ENCODE results near the gene DNM1L. TPM values are rescaled to one million over a fixed set of nuclear protein-coding genes. Genes with fewer than 3 reads are reported as not detected.

DNM1L gene
- total and polyA plus RNA-seq, 2 of the 4 experiments (the other 2 are of a cell fraction), result 44.8 to 70.1 TPM

DNA sequence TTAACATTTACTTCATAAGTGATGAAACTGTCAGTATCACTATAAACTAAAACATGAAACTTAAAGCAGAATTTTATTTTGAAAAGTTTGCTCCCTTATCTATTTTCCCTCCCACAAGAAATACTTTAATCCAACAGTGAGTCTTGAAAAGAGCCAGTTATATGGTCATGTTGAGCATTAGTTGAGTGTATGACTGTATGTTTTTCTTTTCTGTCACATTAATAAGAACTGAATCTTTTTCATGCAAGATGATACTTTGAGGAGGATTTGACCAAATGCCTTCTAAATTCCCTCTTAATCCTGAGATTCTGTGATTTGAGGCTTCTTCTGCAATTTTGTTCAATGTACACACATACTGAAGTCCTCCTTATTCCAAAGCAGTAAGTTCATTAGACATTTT lies 110.3 kb downstream of the DNM1L start:
- Histone ChIP-seq H3K4me3 (ENCODE audit: insufficient read depth, low read depth, low read length) (no peak overlapping the region), H3K4me2 (ENCODE audit: low read depth, low read length) (no peak overlapping the region), H3K4me1 (ENCODE audit: control insufficient read depth, insufficient read depth, low read length) (no peaks in the 10 kb centered on the region), H3K36me3 (ENCODE audit: control insufficient read depth, insufficient read depth, low read length) (no peaks in the 10 kb centered on the region), H2BK120ac (ENCODE audit: low read depth, low read length) (no peak overlapping the region), H3K14ac (replicated peaks; ENCODE audit: low read depth, low read length) (no peak overlapping the region), H3K79me1 (ENCODE audit: low read depth in 1 of 2, low read length in 2 of 2) (no peaks in the 10 kb centered on the region), H3K27ac (ENCODE audit: insufficient read depth, low read length) (no peak overlapping the region), H3K23ac (ENCODE audit: low read depth, low read length) (no peak overlapping the region), H3K56ac (ENCODE audit: extremely low read depth, insufficient read depth, low read length) (no peak overlapping the region), H4K91ac (ENCODE audit: insufficient read depth, low read depth, low read length) (no peak overlapping the region), H3K18ac (ENCODE audit: low read depth, low read length) (no peak overlapping the region), H2BK5ac (ENCODE audit: low read depth, low read length, poor library complexity, severe bottlenecking) (no peak overlapping the region), H4K20me1 (ENCODE audit: insufficient read depth, low read length) (no peaks in the 10 kb centered on the region), H4K5ac (ENCODE audit: low read depth, low read length) (no peak overlapping the region), H2BK15ac (ENCODE audit: low read depth, low read length) (no peak overlapping the region), H3K9me3 (ENCODE audit: control insufficient read depth, insufficient read depth, low read length) (no peaks in the 10 kb centered on the region), H3K9ac (ENCODE audit: low read depth, low read length) (no peak overlapping the region), H2AK9ac (replicated peaks; ENCODE audit: low read depth, low read length, poor library complexity) (no peak overlapping the region), H2AK5ac (ENCODE audit: low read depth, low read length) (no peak overlapping the region), H2BK20ac (ENCODE audit: low read depth, low read length) (no peak overlapping the region), H2AFZ (replicated peaks; ENCODE audit: low read length, poor library complexity) (no peak overlapping the region), H3K27me3 (ENCODE audit: control insufficient read depth, insufficient read depth, low read length) (no peaks in the 10 kb centered on the region), H3K9me1 (ENCODE audit: insufficient read depth, low read length) (no peaks in the 10 kb centered on the region), H4K8ac (ENCODE audit: low read depth in 2 of 2, low read length in 2 of 2) (no peak overlapping the region), H3K4ac (ENCODE audit: low read depth, low read length) (no peak overlapping the region)
- intact Hi-C loops (cut with micrococcal nuclease), result no loop called here
- in situ Hi-C loops (cut with MboI; ENCODE audit: low sequenced_read_pairs), result no loop called here
- dilution Hi-C loops (cut with HindIII; ENCODE audit: low sequenced_read_pairs, unreplicated experiment), result no loop called here
- BruUV-seq (replicated peaks), result no TSS peak
- CTCF ChIA-PET, result no interaction called here
- ATAC-seq (ENCODE audit: low read depth) (no peak), DNase-seq (no peak)
- POLR2A ChIA-PET (ENCODE audit: unreplicated experiment), result no interaction called here
- no peak for TF ChIP-seq RCOR1 (IDR thresholded peaks at IDR 0.05; ENCODE audit: insufficient replicate concordance, low read length)
- TF ChIP-seq RAD21 (IDR thresholded peaks at IDR 0.05; ENCODE audit: low read length), result no peak
- TF ChIP-seq CHD1 (IDR thresholded peaks at IDR 0.05; ENCODE audit: low read depth, low read length), result no peak
- TF ChIP-seq, protein P1, sequence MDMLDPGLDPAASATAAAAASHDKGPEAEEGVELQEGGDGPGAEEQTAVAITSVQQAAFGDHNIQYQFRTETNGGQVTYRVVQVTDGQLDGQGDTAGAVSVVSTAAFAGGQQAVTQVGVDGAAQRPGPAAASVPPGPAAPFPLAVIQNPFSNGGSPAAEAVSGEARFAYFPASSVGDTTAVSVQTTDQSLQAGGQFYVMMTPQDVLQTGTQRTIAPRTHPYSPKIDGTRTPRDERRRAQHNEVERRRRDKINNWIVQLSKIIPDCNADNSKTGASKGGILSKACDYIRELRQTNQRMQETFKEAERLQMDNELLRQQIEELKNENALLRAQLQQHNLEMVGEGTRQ (IDR thresholded peaks at IDR 0.05; ENCODE audit: low read depth, low read length), result no peak
- no peak for TF ChIP-seq POLR2A (IDR thresholded peaks at IDR 0.05; ENCODE audit: low read depth, low read length)
- TF ChIP-seq, protein P2, sequence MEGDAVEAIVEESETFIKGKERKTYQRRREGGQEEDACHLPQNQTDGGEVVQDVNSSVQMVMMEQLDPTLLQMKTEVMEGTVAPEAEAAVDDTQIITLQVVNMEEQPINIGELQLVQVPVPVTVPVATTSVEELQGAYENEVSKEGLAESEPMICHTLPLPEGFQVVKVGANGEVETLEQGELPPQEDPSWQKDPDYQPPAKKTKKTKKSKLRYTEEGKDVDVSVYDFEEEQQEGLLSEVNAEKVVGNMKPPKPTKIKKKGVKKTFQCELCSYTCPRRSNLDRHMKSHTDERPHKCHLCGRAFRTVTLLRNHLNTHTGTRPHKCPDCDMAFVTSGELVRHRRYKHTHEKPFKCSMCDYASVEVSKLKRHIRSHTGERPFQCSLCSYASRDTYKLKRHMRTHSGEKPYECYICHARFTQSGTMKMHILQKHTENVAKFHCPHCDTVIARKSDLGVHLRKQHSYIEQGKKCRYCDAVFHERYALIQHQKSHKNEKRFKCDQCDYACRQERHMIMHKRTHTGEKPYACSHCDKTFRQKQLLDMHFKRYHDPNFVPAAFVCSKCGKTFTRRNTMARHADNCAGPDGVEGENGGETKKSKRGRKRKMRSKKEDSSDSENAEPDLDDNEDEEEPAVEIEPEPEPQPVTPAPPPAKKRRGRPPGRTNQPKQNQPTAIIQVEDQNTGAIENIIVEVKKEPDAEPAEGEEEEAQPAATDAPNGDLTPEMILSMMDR (conservative IDR thresholded peaks at IDR 0.05; ENCODE audit: low read depth, low read length), result no peak
- no peak for TF ChIP-seq NFE2L2 (IDR thresholded peaks at IDR 0.05; ENCODE audit: low read depth, low read length)
- TF ChIP-seq RFX5 (IDR thresholded peaks at IDR 0.05; ENCODE audit: low read depth, low read length), result no peak
- TF ChIP-seq SMC3 (IDR thresholded peaks at IDR 0.05; ENCODE audit: low read depth, low read length), result no peak
- no peak for TF ChIP-seq MAFK (IDR thresholded peaks at IDR 0.05; ENCODE audit: low read depth, low read length)
- TF ChIP-seq BHLHE40 (IDR thresholded peaks at IDR 0.05; ENCODE audit: low read depth, low read length), result no peak
- TF ChIP-seq MXI1 (IDR thresholded peaks at IDR 0.05; ENCODE audit: borderline replicate concordance, low read depth, low read length), result no peak
- no peak for TF ChIP-seq FOS (IDR thresholded peaks at IDR 0.05; ENCODE audit: low read depth, low read length)
- TF ChIP-seq, protein P3, sequence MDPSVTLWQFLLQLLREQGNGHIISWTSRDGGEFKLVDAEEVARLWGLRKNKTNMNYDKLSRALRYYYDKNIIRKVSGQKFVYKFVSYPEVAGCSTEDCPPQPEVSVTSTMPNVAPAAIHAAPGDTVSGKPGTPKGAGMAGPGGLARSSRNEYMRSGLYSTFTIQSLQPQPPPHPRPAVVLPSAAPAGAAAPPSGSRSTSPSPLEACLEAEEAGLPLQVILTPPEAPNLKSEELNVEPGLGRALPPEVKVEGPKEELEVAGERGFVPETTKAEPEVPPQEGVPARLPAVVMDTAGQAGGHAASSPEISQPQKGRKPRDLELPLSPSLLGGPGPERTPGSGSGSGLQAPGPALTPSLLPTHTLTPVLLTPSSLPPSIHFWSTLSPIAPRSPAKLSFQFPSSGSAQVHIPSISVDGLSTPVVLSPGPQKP (IDR thresholded peaks at IDR 0.05; ENCODE audit: borderline replicate concordance, low read depth, low read length), result no peak
- no peak for TF ChIP-seq CEBPB (IDR thresholded peaks at IDR 0.05; ENCODE audit: low read depth, low read length)
- TF ChIP-seq MAZ (IDR thresholded peaks at IDR 0.05; ENCODE audit: borderline replicate concordance, low read depth, low read length), result no peak
